Mucosa of gallbladder (tissue), 1 donor: ENCODE measurements around the gene PAK6. TPM values are rescaled to one million over a fixed set of nuclear protein-coding genes. Genes with fewer than 3 reads are reported as not detected.

Experiments
- DNase-seq: peaks from one replicate; pipeline ENCODE4 v3.0.0-alpha.2; 2020; ENCODE audit warnings: low spot score
- total RNA-seq: library from RNA; stranded (reverse); gene quantifications from one replicate; pipeline ENCODE4 v1.2.1, GENCODE V29; 2021
- donor health status: DM: no; HTN: no; CAD: no.

Gene PAK6
- total RNA-seq, 1 donor from 2014 or later, result 7.9 TPM

- no peak for DNase-seq
These were observed 53.4 kb downstream of the PAK6 start for GRCh38 chr15:40292246-40292645.

DNA sequence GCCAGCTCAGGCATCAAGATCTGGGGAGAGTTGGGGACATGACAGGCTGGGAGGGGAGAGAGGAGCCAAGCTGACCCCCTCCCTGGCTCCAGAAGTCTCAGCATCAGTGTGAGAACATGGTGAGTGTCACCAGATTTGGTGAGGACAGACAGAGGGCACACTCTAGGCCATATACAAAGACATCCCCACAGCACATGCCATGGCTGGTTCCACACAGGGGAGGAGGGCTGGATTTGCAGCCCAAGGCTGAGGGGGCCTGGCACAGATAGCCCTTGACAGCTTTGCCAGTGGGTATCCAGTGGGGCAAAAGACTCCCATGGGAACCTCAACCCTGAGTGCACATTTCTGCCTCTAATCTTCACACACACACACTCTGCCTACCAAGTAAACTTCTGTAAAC is 54.1 kb downstream of the PAK6 start:
- no peak for DNase-seq

DNA sequence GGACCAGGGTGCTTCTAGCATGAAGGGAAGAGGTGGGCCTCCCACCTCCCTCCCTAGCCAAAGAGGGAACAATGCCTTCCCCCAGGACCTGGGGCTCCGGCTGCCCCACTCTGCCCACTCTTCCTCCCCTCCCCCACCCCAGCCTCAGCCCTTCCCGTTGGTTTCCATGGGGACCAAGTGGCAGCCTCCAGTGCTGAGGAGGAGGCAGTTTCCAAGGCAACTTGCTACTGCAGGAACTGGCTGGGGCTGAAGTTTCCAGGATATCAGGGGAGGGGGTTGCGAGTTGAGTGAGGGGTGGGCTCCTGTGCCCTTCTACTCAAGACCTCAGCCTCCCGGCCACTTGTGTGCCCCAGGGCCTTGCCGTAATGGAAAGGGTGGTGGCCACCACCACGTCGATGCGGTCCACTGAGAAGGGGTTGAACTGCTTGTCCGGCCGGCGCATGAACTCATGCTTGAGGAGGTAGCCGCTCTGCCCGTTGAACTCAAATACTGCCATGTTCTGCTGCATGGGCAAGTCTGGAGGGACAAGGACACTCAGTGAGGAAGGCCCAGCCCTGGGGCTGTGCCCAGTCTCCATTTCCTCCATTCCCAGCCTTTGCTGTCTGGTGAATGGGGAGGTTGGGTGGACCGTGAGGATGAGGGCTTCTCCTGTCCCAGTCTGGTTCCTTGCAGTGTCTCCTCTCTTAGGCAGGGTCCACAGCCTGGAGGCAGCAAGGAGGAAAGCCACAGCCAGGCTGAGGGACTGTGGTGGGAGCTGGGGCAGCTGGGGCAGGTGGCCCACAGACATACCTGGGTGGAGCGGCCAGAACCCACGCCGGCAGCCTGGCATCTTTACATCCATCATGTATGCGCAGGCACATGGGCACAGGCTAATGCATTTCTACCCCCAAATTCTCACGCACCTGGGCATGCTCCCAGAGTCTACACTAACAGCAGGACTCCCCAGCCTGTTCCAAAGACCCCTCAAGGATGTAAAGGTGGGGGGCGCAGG is 55.3 kb downstream of the PAK6 start:
- no peak for DNase-seq

DNA sequence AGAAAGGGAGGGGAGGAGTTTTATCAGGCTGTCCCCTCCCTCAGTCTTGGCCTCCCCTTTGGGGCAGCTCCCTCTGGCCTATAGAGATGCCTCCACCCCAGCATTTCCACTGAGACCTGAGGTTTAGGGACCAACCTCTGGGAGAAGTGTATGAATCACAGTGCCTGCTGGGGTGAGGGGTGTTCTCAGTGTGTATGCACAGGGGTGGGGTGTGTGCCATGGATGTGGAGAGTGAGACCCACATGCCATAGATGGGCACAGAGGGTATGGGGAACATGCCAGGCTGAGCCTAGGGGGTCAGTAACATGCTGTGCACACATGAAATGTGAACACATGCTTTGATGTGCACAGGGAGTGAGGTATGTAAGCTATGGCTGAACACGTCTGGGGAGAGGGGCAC is 56.4 kb downstream of the PAK6 start:
- DNase-seq, result no peak

GRCh38 chr15:40295877-40296560 is 57.2 kb downstream of the PAK6 start:
- no peak for DNase-seq

DNA sequence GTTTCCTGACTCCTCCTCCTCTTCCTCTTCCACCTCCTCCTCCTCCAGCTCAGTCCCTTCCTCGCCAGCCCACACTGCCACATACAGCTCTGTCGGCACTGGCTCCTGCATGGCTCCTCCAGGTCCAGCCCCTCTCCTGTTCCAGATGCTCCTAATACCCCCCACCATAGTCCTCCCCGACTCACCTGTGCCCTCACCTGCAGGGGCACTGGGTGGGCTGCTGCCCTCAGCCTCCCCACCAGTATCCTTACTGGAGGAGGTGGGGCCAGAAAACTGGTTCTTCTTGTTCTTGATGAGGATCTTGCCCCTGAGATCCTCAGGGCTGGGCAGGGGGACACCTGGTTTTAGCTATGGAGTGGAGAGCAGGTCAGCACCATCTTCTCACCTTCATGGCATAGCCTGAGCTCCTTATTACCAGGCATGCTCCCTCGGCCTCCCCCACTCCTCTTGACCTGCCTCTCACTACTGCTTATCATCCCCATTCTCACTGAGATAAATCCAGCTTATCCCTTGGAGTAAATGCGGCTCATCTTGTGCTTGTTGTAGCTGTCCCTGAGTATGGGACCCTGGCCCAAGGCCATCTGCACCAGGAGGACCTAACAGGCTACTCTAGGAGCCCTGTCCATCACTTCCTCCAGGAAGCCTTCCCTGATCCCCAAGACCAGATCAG is 57.8 kb downstream of the PAK6 start:
- no peak for DNase-seq

GRCh38 chr15:40297356-40297755 is 58.5 kb downstream of the PAK6 start:
- DNase-seq, result no peak

GRCh38 chr15:40298216-40298935 is 59.5 kb downstream of the PAK6 start:
- no peak for DNase-seq

- DNase-seq, result no peak
These were observed 61.5 kb downstream of the PAK6 start for GRCh38 chr15:40300367-40300766.

DNA sequence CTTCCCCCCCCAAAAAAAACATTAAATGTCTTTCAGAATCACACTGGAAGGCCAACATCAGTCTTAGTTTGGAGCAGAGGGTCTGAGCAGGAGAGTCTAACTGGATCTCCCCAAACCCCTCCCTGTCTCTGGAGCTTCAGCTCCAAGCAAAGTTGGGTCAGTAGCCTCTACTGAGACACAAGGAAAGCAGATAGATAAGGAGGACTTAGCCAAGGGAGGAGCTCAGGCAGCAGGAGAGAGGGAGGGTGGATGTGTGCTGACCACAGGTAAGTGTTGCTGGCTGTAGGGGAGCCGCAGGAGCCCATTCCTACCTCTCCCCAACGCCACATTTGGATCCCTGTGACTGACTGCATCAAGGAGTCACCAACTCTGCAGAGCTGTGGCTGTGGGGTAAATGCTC is 61.9 kb downstream of the PAK6 start:
- DNase-seq, result no peak

GRCh38 chr15:40301467-40302179 is 62.8 kb downstream of the PAK6 start:
- DNase-seq, result no peak

GRCh38 chr15:40302288-40302886 is 63.5 kb downstream of the PAK6 start:
- DNase-seq, result no peak

- DNase-seq, result no peak
These were observed 64.1 kb downstream of the PAK6 start for GRCh38 chr15:40302981-40303380.

- no peak for DNase-seq
These were observed 64.7 kb downstream of the PAK6 start for GRCh38 chr15:40303576-40303975.

GRCh38 chr15:40305281-40305680 is 66.4 kb downstream of the PAK6 start:
- DNase-seq, result no peak

GRCh38 chr15:40306371-40306770 is 67.5 kb downstream of the PAK6 start:
- no peak for DNase-seq

GRCh38 chr15:40306908-40307307 is 68.0 kb downstream of the PAK6 start:
- no peak for DNase-seq

GRCh38 chr15:40307421-40308211 is 68.8 kb downstream of the PAK6 start, which contains the start of gene PLCB2:
PLCB2 (minus strand) TSS chr15:40307935; CDS start chr15:40307672, 263 bp downstream.
- peak; percentile 35 for DNase-seq

- DNase-seq, result no peak
These were observed 70.5 kb downstream of the PAK6 start for GRCh38 chr15:40309344-40309862.
